Transverse colon (tissue), 3 donors: ENCODE results near the gene B2M.

Experiments
- CTCF ChIP-seq, 5 experiments: fragments of 200-600 bp in 3 of 5; fragments of 450-650 bp in 2 of 5; sonication (generic) in 3 of 5; IDR thresholded peaks; 1 replicate in 2 of 5; 2 replicates in 3 of 5; pipeline ENCODE4 v1.5.1; 2016 to 2017; ENCODE audit warnings: antibody characterized with exemption in 5 of 5, inconsistent platforms in 3 of 5, mild to moderate bottlenecking in 2 of 5, moderate library complexity in 1 of 5
- EP300 ChIP-seq: sonication (generic); formaldehyde crosslinking; IDR thresholded peaks from one replicate; pipeline ENCODE4 v1.6.1; 2017; ENCODE audit warnings: antibody characterized with exemption, low read depth
- POLR2A ChIP-seq: fragments of 450-650 bp; IDR thresholded peaks from one replicate; pipeline ENCODE4 v1.6.1; 2016; ENCODE audit warnings: antibody characterized with exemption, mild to moderate bottlenecking, moderate library complexity

GRCh38 chr15:44698641-44699040, 12.7 kb upstream of the B2M start:
- TF ChIP-seq POLR2A (no peak), CTCF (IDR thresholded peaks at IDR 0.05) (no peak), EP300 (no peak)
